Nephron (organoid): ENCODE results near the gene EBNA1BP2.

Experiments
- H3K27ac Mint-ChIP-seq, 3 experiments: 2 replicates each; pipeline ENCODE4 v1.8.0; 2020; ENCODE audit warnings: mixed read lengths in 3 of 3, mild to moderate bottlenecking in 2 of 3, moderate library complexity in 1 of 3
- H3K27me3 Mint-ChIP-seq: 2 replicates; pipeline ENCODE4 v1.8.0; 2021; ENCODE audit warnings: low read depth, mild to moderate bottlenecking, moderate library complexity, mixed read lengths
- H3K36me3 Mint-ChIP-seq: 2 replicates; pipeline ENCODE4 v1.8.0; 2020; ENCODE audit warnings: low read depth, mixed read lengths
- H3K4me1 Mint-ChIP-seq: 2 replicates; pipeline ENCODE4 v1.8.0; 2020; ENCODE audit warnings: mixed read lengths
- H3K4me3 Mint-ChIP-seq, 3 experiments: 2 replicates each; pipeline ENCODE4 v1.8.0; 2020; ENCODE audit warnings: mild to moderate bottlenecking in 3 of 3, mixed read lengths in 3 of 3, moderate library complexity in 2 of 3
- H3K9me3 Mint-ChIP-seq: 2 replicates; pipeline ENCODE4 v1.8.0; 2020; ENCODE audit warnings: mixed read lengths
- CTCF ChIP-seq, 3 experiments: fragments of 200-600 bp; sonication (generic); IDR thresholded peaks; one replicate each; pipeline ENCODE4 v1.5.0; 2021; ENCODE audit warnings: antibody characterized with exemption in 3 of 3; ENCODE audit not compliant: unreplicated experiment in 3 of 3

The EBNA1BP2 gene

DNA sequence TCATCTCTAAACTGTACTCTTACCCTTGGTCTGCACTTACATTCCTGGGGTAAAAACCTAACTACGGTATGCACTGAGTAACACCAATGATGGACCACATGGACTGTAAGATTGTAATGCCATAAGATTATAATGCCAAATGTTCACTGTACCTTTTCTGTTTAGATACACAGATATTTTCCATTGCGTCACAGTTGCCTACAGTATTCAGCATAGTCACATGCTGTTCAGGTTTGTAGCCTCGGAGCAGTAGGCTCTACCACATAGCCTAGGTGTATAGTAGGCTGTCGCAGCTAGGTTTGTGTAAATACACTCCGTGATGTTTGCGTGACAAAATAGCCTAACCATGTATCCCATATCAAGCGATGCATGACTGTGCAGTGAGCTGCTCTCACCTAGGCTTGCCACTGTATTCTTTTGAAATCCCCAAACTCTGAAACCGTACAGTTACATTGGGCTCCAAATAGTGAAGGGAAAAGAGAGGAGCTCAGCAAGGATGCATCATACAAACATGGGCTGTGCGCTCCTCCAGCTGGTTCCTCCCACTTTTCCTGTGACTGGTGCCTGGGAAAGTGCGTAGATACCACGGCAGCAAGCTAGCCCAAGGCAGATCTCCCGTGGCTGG lies 35.3 kb upstream of the EBNA1BP2 start:
- peak overlapping the region; percentile 79 to 94 (median 87) for H3K27ac Mint-ChIP-seq
- TF ChIP-seq CTCF (IDR thresholded peaks at IDR 0.05; ENCODE audit: unreplicated experiment in 3 of 3), result no peak
- peak overlapping the region in 2 of 3 experiments; percentile 12 to 31 for H3K4me3 Mint-ChIP-seq
- peaks cover 11% of the 10 kb centered on the region for H3K4me1 Mint-ChIP-seq
- no peaks in the 10 kb centered on the region for H3K36me3 Mint-ChIP-seq
- H3K9me3 Mint-ChIP-seq, result peaks cover 10% of the 10 kb centered on the region
- H3K27me3 Mint-ChIP-seq, result no peaks in the 10 kb centered on the region

DNA sequence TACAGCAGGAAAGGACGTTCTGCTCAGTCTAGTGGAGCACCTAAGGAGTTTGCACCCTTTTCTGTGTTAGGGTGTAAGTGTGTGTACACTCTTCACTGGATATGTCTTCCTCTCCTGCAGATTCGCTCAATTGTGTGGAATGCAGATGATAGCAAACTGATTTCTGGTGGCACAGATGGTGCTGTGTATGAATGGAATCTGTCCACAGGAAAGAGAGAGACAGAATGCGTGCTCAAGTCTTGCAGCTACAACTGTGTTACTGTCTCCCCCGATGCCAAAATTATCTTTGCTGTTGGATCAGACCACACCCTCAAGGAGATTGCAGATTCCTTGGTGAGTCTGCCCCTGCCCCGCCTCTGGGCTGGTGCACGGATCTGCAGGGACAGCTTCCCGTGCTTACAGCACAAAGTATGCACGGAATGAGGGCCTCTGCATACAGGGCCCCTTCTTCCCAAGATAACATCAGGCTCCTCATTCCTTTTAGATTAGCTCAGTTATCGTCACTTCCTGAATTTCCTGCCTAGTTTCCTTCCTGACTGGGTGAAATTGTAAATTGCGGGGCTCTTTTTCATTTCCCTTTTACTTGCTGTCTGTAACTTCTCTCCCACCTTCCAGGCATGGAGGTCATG lies 34.6 kb upstream of the EBNA1BP2 start:
- H3K9me3 Mint-ChIP-seq, result peaks cover 10% of the 10 kb centered on the region
- H3K4me3 Mint-ChIP-seq, result peak overlapping the region in 2 of 3 experiments; percentile 12 to 31
- no peaks in the 10 kb centered on the region for H3K27me3 Mint-ChIP-seq
- peaks cover 11% of the 10 kb centered on the region for H3K4me1 Mint-ChIP-seq
- no peak for TF ChIP-seq CTCF (IDR thresholded peaks at IDR 0.05; ENCODE audit: unreplicated experiment in 3 of 3)
- no peaks in the 10 kb centered on the region for H3K36me3 Mint-ChIP-seq
- H3K27ac Mint-ChIP-seq, result peak overlapping the region; percentile 79 to 94 (median 87)

GRCh38 chr1:43205671-43206070 lies 33.6 kb upstream of the EBNA1BP2 start:
- H3K36me3 Mint-ChIP-seq, result no peaks in the 10 kb centered on the region
- no peak overlapping the region for H3K4me3 Mint-ChIP-seq
- H3K27ac Mint-ChIP-seq, result no peak overlapping the region
- H3K27me3 Mint-ChIP-seq, result no peaks in the 10 kb centered on the region
- H3K9me3 Mint-ChIP-seq, result peaks cover 10% of the 10 kb centered on the region
- no peak for TF ChIP-seq CTCF (IDR thresholded peaks at IDR 0.05; ENCODE audit: unreplicated experiment in 3 of 3)
- H3K4me1 Mint-ChIP-seq, result peaks cover 11% of the 10 kb centered on the region

DNA sequence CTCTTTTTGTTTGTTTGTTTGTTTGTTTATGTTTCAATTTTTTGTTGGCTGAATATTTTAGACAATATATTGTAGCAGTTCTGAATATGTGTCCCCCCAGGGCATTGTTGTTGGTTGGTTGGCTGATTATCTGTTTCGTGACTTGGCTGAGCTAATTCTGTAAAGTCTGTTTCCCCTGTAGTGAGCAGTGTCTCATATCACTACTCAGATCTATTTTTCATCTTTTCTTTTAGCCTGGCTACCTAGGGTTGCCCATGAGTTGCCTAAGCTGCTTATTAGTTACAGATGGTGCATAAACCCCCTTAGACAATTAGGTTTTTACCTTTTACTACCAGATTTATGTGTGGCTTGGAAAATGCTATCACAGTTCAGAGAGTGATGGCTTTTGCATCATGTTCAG lies 32.3 kb upstream of the EBNA1BP2 start:
- Mint-ChIP-seq H3K36me3 (no peaks in the 10 kb centered on the region), H3K4me1 (peaks cover 11% of the 10 kb centered on the region), H3K4me3 (no peak overlapping the region), H3K27me3 (no peaks in the 10 kb centered on the region), H3K27ac (no peak overlapping the region), H3K9me3 (peaks cover 10% of the 10 kb centered on the region)
- TF ChIP-seq CTCF (IDR thresholded peaks at IDR 0.05; ENCODE audit: unreplicated experiment in 3 of 3), result no peak

GRCh38 chr1:43203859-43204258 lies 31.8 kb upstream of the EBNA1BP2 start:
- TF ChIP-seq CTCF (IDR thresholded peaks at IDR 0.05; ENCODE audit: unreplicated experiment in 3 of 3), result no peak
- no peak overlapping the region for H3K27ac Mint-ChIP-seq
- no peaks in the 10 kb centered on the region for H3K27me3 Mint-ChIP-seq
- no peaks in the 10 kb centered on the region for H3K36me3 Mint-ChIP-seq
- H3K4me1 Mint-ChIP-seq, result peaks cover 11% of the 10 kb centered on the region
- H3K4me3 Mint-ChIP-seq, result no peak overlapping the region
- peaks cover 10% of the 10 kb centered on the region for H3K9me3 Mint-ChIP-seq
